Mucosa of stomach (tissue), 1 donor: ENCODE data around the gene KRTAP4-7.
"Not testable (repeated sequence)": the region's sequence is repeated elsewhere in the genome, so short reads cannot be mapped to it uniquely, and the experiment has no call there.

Experiments
- H3K27me3 ChIP-seq: one replicate; pipeline ENCODE4 v1.7.0; 2013; ENCODE audit warnings: mild to moderate bottlenecking, low read length; ENCODE audit not compliant: control insufficient read depth, insufficient read depth
- H3K36me3 ChIP-seq: one replicate; pipeline ENCODE4 v1.7.0; 2013; ENCODE audit warnings: low read length; ENCODE audit not compliant: control insufficient read depth, insufficient read depth
- H3K4me1 ChIP-seq: one replicate; pipeline ENCODE4 v1.7.0; 2013; ENCODE audit warnings: mild to moderate bottlenecking, low read length; ENCODE audit not compliant: control insufficient read depth, insufficient read depth
- H3K4me3 ChIP-seq: one replicate; pipeline ENCODE4 v1.7.0; 2013; ENCODE audit warnings: low read length
- H3K9ac ChIP-seq: one replicate; pipeline ENCODE4 v1.7.0; 2013; ENCODE audit warnings: mild to moderate bottlenecking, low read length, moderate library complexity
- H3K9me3 ChIP-seq: one replicate; pipeline ENCODE4 v1.7.0; 2013; ENCODE audit warnings: mild to moderate bottlenecking, low read length, moderate library complexity; ENCODE audit not compliant: control insufficient read depth
- donor health status: Pancreatic carcinoma.

KRTAP4-7 gene

GRCh38 chr17:41069031-41069430 is 14.9 kb upstream of the KRTAP4-7 start:
- Histone ChIP-seq H3K9me3 (no peaks in the 10 kb centered on the region), H3K27me3 (no peaks in the 10 kb centered on the region), H3K4me1 (no peaks in the 10 kb centered on the region), H3K36me3 (no peaks in the 10 kb centered on the region), H3K9ac (no peak overlapping the region), H3K4me3 (no peak overlapping the region)

DNA sequence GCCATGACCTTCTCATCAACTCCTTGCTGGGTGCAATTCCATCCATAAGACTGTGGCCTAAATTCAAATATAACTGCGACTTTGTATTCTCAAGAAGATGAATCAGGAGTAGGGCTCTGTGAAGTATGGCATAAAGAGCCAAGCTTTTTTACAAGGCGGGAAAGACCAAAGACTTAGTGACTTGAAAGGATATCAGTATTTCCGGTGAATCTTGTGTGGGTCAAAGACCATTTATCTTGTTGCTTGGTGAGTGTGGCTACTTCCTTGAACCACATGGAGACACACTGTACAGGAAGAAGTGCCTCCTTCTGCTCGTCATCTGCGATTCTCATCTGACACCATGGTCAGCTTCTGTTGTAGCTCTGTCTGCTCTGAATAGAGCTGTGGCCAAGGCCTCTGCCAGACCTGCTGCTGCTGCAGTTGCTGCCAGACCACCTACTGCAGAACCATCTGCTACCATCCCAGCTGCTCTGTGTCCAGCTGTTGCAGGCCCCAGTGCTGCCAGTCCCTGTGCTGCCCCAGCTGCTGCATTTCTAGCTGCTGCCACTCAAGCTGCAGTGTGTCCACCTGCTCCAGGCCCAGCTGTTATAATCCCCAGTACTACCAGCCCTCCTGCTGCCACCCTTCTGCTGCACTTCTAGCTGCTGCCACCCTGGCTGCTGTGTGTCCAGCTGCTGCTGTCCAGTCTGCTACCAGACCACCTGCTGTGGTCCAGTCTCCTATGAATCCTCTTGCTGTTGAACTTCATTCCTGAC is 12.2 kb upstream of the KRTAP4-7 start:
- H3K4me1 ChIP-seq = no peaks in the 10 kb centered on the region
- H3K4me3 ChIP-seq = no peak overlapping the region
- peaks cover 8% of the 10 kb centered on the region for H3K27me3 ChIP-seq
- no peaks in the 10 kb centered on the region for H3K9me3 ChIP-seq
- no peaks in the 10 kb centered on the region for H3K36me3 ChIP-seq
- H3K9ac ChIP-seq = no peak overlapping the region

- Histone ChIP-seq H3K4me3 (no peak overlapping the region), H3K4me1 (no peaks in the 10 kb centered on the region), H3K36me3 (no peaks in the 10 kb centered on the region)
Measured at GRCh38 chr17:41073676-41074075, 10.3 kb upstream of the KRTAP4-7 start.

DNA sequence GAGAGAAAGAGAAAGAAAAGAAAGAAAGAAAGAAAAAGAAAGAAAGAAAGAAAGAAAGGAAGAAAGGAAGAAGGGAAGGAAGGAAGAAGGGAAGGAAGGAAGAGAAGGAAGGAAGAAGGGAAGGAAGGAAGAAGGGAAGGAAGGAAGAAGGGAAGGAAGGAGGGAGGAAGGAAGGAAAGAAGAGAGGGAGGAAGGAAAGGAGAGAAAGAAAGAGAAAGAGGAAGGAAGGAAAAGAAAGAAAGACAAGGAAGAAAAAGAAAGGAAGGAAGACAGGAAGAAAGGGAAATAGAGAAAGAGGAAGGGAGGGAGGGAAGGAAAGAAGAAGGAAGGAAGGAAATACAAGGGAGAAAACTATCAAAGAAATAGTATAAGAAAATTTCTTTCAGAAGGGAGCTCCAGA is 7.2 kb upstream of the KRTAP4-7 start:
- Histone ChIP-seq H3K9me3 (no peaks in the 10 kb centered on the region), H3K4me1 (no peaks in the 10 kb centered on the region)

More at GRCh38 chr17:41073676-41074075, 10.3 kb upstream of the KRTAP4-7 start:
- Histone ChIP-seq H3K9me3 (no peaks in the 10 kb centered on the region), H3K9ac (no peak overlapping the region), H3K27me3 (peaks cover 8% of the 10 kb centered on the region)

GRCh38 chr17:41082626-41083025 is 1.3 kb upstream of the KRTAP4-7 start:
- no peaks in the 10 kb centered on the region for H3K36me3 ChIP-seq
- no peak overlapping the region for H3K4me3 ChIP-seq
- no peak overlapping the region for H3K9ac ChIP-seq
- H3K4me1 ChIP-seq = no peaks in the 10 kb centered on the region
- H3K27me3 ChIP-seq = no peaks in the 10 kb centered on the region
- no peaks in the 10 kb centered on the region for H3K9me3 ChIP-seq

More for the DNA sequence above, 7.2 kb upstream of the KRTAP4-7 start:
- Histone ChIP-seq H3K9ac (no peak overlapping the region), H3K4me3 (no peak overlapping the region), H3K36me3 (no peaks in the 10 kb centered on the region), H3K27me3 (peaks cover 8% of the 10 kb centered on the region)

GRCh38 chr17:41083427-41083826 is 523 bp upstream of the KRTAP4-7 start:
- H3K9ac ChIP-seq, H3K27me3 ChIP-seq, H3K4me3 ChIP-seq, H3K36me3 ChIP-seq, H3K9me3 ChIP-seq, H3K4me1 ChIP-seq: not testable (repeated sequence)

DNA sequence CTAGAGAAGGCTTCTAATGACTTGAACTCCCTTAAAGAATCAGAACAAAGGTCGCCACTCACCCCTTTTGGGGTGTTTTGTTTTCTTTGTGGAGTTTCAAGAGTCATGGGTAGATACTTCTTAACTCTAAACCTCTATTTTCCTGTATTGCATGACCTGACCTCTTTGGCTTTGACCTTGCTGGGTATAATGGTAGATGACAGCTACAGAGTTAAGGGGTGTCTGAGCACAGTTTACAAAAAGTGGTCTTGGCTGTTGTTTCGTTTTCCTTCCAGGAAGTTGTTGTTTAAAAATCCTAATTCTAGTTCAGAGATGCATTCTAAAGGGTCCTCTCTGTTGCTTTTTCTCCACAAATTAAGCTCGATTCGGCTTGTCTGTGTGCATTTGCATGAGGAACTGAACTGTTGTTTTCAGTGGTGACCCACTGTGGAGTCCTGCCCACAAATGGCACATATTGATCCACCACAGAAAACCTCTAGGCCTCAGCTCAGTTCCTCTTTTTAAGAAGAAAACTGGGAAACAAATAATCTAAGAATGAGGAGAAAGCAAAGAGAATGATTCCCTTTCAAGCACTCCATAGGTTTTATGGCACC is 4.9 kb downstream of the KRTAP4-7 start:
- H3K4me1 ChIP-seq, H3K36me3 ChIP-seq, H3K27me3 ChIP-seq, H3K9me3 ChIP-seq, H3K4me3 ChIP-seq, H3K9ac ChIP-seq: not testable (repeated sequence)

DNA sequence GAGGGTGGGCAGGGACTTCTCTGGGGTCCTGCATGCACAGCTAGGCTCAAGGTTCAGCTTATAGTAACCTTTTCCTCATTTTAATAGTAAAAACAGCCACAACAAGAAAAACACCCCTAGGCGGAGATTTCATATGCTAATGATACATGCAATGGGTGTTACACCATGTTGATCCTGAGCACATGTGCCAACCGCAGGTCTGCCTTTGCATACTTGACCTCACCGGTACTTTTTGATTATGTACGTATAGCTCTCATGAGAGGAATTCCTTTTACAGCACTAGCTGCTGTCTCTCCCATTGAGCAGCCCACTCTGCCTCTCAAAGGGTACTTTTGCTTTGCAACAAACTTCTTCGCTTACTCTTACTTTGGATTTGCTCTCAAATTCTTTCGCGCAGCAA is 12.1 kb downstream of the KRTAP4-7 start:
- no peaks in the 10 kb centered on the region for H3K9me3 ChIP-seq
- no peaks in the 10 kb centered on the region for H3K4me1 ChIP-seq
- no peak overlapping the region for H3K9ac ChIP-seq
- no peaks in the 10 kb centered on the region for H3K36me3 ChIP-seq
- no peak overlapping the region for H3K4me3 ChIP-seq
- H3K27me3 ChIP-seq = no peaks in the 10 kb centered on the region

DNA sequence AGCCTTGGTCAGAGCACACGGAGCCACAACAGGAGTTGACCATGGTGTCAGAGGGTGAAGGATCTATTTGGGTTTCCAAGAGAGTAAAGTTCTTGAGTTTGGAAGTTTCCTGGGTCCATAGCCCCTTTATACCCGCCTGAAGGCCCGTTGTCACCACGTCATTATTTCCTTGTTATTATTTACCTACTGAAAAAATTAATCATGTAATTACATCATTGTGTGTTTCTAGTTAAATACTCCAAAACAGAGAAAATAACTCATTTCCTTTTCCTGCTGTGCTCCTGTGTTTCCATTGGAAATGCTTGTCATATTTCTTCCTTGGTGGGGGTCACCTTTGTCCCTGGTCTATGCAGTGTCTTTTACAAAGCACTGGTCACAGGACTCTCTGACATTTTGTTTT is 14.1 kb downstream of the KRTAP4-7 start, which contains the start of gene KRTAP4-8:
KRTAP4-8 (minus strand) TSS at position 101 of the 400 bp plus-strand sequence; CDS start at position 43, 58 bp downstream.
- no peaks in the 10 kb centered on the region for H3K27me3 ChIP-seq
- no peak within 1 kb of the TSS for H3K4me3 ChIP-seq
- H3K36me3 ChIP-seq = no peaks in the 10 kb centered on the region
- no peaks in the 10 kb centered on the region for H3K9me3 ChIP-seq
- H3K9ac ChIP-seq = no peak within 1 kb of the TSS
- no peaks in the 10 kb centered on the region for H3K4me1 ChIP-seq

GRCh38 chr17:41098481-41098880 is 14.5 kb downstream of the KRTAP4-7 start:
- H3K9ac ChIP-seq = no peak overlapping the region
- H3K36me3 ChIP-seq = no peaks in the 10 kb centered on the region
- no peaks in the 10 kb centered on the region for H3K4me1 ChIP-seq
- no peaks in the 10 kb centered on the region for H3K27me3 ChIP-seq
- no peaks in the 10 kb centered on the region for H3K9me3 ChIP-seq
- no peak overlapping the region for H3K4me3 ChIP-seq

DNA sequence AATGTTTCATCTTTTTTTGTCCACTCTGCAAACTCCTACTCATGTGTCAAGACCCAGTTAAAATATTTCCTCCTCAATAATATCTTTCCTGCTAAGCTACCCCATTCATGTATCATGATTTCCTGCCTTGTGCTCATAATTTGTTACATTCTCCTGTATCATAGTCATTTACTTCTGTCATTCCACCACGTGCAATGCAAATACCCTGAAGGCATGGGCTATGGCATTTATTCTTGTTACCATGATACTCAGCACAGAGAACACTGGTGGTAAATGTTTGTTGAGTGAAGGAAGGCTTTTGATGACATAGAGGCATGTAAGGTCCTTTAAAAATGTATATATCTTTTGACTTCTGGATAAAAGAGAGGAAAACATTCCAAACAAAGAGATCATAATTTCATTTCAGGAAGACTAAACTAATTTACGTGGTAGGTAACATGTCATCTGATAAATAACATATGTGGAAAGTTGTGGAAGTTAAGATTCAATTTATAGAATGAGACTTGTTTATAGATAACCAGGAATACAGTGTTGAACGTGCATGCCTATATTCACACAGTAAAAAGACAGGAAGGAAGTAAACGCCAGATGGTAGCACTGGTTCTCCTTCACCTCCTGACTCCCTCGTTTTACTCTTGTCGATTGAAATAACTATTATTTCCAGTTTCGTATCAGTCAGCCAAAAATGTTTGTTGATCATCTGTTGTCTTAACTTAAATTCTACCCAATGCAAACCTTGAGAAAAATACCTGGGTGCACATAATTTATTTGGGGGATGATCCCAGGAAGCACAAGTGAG is 15.9 kb downstream of the KRTAP4-7 start:
- H3K4me1 ChIP-seq, H3K9ac ChIP-seq, H3K36me3 ChIP-seq, H3K27me3 ChIP-seq, H3K9me3 ChIP-seq, H3K4me3 ChIP-seq: not testable (repeated sequence)

GRCh38 chr17:41101586-41102259 is 17.8 kb downstream of the KRTAP4-7 start, which contains the start of gene KRTAP4-16:
TSS of gene KRTAP4-16 (minus strand) at chr17:41102209. CDS start at chr17:41102209, 0 bp downstream.
- Histone ChIP-seq H3K4me1 (no peaks in the 10 kb centered on the region), H3K9ac (no peak within 1 kb of the TSS), H3K9me3 (no peaks in the 10 kb centered on the region), H3K27me3 (no peaks in the 10 kb centered on the region), H3K4me3 (no peak within 1 kb of the TSS), H3K36me3 (no peaks in the 10 kb centered on the region)
